GM10266 (cell line): ENCODE measurements around the gene NAV2.
A peak's percentile ranks its signal among the peaks of the same experiment; 100 is the strongest.

Experiments used
- DNase-seq: peaks from one replicate; pipeline ENCODE4 v3.0.0; 2012; ENCODE audit errors: extremely low spot score
- CTCF ChIP-seq: IDR thresholded peaks from 2 replicates; pipeline ENCODE4 v1.5.1; 2012; ENCODE audit warnings: mild to moderate bottlenecking, low read depth; ENCODE audit not compliant: control insufficient read depth, insufficient read depth; ENCODE audit errors: missing control alignments

Gene NAV2

GRCh38 chr11:20134991-20135736, 422.5 kb downstream of the NAV2 start:
- no peak for DNase-seq
- no peak for TF ChIP-seq CTCF

- TF ChIP-seq CTCF, result no peak
- no peak for DNase-seq
Observed at GRCh38 chr11:20137637-20138036, 425.0 kb downstream of the NAV2 start.

- no peak for DNase-seq
- no peak for TF ChIP-seq CTCF
Observed at GRCh38 chr11:20138707-20139106, 426.1 kb downstream of the NAV2 start.

- DNase-seq, result no peak
- no peak for TF ChIP-seq CTCF
Observed at GRCh38 chr11:20154381-20154780, 441.7 kb downstream of the NAV2 start.

- TF ChIP-seq CTCF, result no peak
- no peak for DNase-seq
Observed at GRCh38 chr11:20155683-20156279, 443.1 kb downstream of the NAV2 start.

GRCh38 chr11:20156280-20156875, 443.7 kb downstream of the NAV2 start:
- no peak for TF ChIP-seq CTCF
- peak; percentile 59 for DNase-seq
